Measurements from ENCODE around the gene BRINP3.

Gene BRINP3

DNA sequence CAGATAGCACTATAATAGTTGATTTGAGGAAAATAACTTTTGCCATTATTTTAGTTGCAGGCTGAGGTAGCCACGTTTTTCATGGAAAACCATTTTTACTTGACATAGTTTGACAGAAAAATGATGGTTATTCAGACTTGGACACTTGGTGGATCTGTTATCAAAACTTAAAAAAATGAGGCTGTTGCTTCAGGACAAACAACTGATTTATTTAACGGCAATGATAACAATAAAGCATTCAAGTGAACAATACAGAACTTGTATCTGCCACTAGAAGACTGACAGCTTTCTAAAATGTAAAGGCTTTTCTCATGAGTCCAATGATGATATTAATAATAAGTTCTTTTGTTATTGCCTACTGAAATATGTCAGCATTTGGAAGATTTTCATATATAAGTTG, 322.9 kb downstream of the BRINP3 start:
- no peak for DNase-seq (ENCODE audit: low spot score)
- TF ChIP-seq, protein P1, sequence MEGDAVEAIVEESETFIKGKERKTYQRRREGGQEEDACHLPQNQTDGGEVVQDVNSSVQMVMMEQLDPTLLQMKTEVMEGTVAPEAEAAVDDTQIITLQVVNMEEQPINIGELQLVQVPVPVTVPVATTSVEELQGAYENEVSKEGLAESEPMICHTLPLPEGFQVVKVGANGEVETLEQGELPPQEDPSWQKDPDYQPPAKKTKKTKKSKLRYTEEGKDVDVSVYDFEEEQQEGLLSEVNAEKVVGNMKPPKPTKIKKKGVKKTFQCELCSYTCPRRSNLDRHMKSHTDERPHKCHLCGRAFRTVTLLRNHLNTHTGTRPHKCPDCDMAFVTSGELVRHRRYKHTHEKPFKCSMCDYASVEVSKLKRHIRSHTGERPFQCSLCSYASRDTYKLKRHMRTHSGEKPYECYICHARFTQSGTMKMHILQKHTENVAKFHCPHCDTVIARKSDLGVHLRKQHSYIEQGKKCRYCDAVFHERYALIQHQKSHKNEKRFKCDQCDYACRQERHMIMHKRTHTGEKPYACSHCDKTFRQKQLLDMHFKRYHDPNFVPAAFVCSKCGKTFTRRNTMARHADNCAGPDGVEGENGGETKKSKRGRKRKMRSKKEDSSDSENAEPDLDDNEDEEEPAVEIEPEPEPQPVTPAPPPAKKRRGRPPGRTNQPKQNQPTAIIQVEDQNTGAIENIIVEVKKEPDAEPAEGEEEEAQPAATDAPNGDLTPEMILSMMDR (conservative IDR thresholded peaks at IDR 0.05; ENCODE audit: low read depth) = no peak
- no peak overlapping the region for H3K27ac ChIP-seq
- ChIA-PET CTCF (no interaction called here), POLR2A (ENCODE audit: low non-redundant PET) (no interaction called here)

DNA sequence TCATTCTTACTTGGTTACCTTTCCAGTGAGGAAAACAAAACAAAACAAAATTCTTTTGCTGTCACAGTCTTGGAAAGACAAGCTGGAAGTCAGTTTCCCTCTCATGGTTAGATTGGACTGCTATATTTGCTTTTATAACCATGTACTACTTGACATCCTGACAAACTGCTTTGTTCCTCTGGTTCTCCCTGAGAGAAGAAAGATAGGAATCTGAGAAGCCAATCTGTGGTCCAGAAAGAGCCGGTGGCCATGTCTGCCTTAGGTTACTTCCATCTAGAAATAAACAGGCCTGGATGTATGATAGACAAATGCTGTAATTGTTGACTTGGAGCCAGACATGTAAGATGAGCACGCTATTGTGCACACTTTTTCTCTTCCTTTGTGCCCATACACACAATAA, 330.0 kb downstream of the BRINP3 start:
- ChIA-PET CTCF (no interaction called here), POLR2A (ENCODE audit: low non-redundant PET) (no interaction called here)
- no peak for DNase-seq (ENCODE audit: low spot score)
- TF ChIP-seq, protein P1 (conservative IDR thresholded peaks at IDR 0.05; ENCODE audit: low read depth) = no peak
- no peak overlapping the region for H3K27ac ChIP-seq

DNA sequence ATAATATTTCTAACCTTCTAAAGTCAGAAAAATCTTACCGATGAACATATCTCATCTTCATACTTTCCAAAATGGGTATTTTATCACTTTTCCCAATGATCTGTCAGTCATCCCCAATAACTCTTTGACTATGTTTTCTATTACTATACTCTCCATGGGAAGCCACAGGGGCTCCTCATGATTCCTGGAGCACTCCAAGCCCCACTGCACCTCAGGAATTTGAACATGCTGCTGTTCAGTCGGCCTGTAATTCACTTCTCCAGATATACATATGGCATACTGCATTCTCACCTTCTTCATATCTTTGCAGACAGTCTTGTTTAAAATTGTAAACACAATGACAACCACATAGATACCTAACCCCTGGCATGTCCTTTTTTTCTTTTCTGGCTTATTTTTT, 333.0 kb downstream of the BRINP3 start:
- no peak for DNase-seq (ENCODE audit: low spot score)
- CTCF ChIA-PET = interaction anchor here (0.6 kb wide), 1 partner anchor 60 kb away, joined by 8 read pairs; no protein-coding TSS in a partner anchor
- H3K27ac ChIP-seq = no peak overlapping the region
- POLR2A ChIA-PET (ENCODE audit: low non-redundant PET) = no interaction called here
- TF ChIP-seq, protein P1 (conservative IDR thresholded peaks at IDR 0.05; ENCODE audit: low read depth) = no peak

DNA sequence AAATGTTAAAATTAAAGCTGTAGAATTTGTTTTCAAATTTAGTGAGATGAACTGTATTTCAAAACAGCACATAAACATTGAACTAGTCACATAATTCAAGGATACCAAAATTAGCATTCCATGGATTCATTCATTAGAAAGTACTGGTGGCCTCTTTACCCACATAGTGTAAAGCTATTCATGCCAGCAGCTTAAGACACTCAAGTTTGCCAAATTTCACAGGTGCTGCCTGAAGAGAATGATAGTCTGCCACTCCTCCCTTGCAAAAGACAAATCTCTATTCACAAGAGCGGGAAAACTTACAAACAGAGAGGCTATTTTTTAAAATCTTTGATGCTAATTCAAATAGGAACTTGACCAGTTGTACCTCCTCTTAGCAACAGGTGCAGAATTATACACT, 337.0 kb downstream of the BRINP3 start:
- H3K27ac ChIP-seq = no peak overlapping the region
- CTCF ChIA-PET = interaction anchor here (0.6 kb wide), 1 partner anchor 865 kb away, joined by 3 read pairs; no protein-coding TSS in a partner anchor
- TF ChIP-seq, protein P1 (conservative IDR thresholded peaks at IDR 0.05; ENCODE audit: low read depth) = no peak
- no peak for DNase-seq (ENCODE audit: low spot score)
- POLR2A ChIA-PET (ENCODE audit: low non-redundant PET) = no interaction called here

DNA sequence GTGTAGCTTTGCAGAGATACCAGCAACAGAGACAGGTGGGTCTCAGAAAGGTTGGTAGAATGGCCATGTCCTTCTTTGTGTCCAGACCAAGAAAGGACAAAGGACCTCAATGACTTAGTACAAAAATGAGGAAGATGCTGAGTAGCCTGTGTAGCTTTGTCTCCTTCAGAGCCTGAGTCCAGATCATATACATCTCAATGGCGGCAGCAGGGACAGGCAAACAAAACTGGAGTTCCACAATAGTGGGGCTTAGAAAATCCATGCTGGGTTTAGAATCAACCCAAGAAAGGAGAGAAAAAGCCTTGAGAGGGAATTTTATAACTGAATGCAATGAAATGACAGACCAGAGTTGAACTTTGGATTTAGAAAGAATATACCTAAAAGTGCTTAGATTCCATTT, 339.0 kb downstream of the BRINP3 start:
- no peak overlapping the region for H3K27ac ChIP-seq
- TF ChIP-seq, protein P1 (conservative IDR thresholded peaks at IDR 0.05; ENCODE audit: low read depth) = no peak
- DNase-seq (ENCODE audit: low spot score) = no peak
- ChIA-PET POLR2A (ENCODE audit: low non-redundant PET) (no interaction called here), CTCF (interaction anchor here (0.7 kb wide), 2 partner anchors 279 to 713 kb away, joined by 3 read pairs; no protein-coding TSS in a partner anchor)

DNA sequence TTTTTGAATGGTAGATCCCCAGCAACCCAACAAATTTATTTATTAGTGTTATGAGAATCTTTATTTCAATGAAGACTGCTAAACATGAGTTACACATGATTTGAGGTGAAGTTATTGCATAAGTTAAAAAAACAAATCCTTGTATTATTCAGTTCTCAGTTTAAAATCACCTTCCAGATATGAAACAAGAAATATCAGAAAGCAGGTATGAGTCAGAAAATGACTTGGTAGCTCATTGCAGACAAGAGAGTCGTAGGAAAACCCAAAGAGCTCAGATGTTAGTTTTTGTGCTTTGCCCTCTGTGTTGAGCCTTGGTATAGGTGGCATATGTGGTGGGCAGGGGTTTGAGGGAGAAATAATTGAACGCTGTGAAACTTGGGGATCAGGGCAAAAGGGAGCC, 339.4 kb downstream of the BRINP3 start:
- ChIA-PET CTCF (interaction anchor here (0.7 kb wide), 2 partner anchors 278 to 713 kb away, joined by 3 read pairs; no protein-coding TSS in a partner anchor), POLR2A (ENCODE audit: low non-redundant PET) (no interaction called here)
- TF ChIP-seq, protein P1 (conservative IDR thresholded peaks at IDR 0.05; ENCODE audit: low read depth) = no peak
- no peak overlapping the region for H3K27ac ChIP-seq
- no peak for DNase-seq (ENCODE audit: low spot score)
